Activated naive CD4-positive, alpha-beta T cell treated with anti-CD3 and anti-CD28 coated beads, Interleukin-2, amount 10 ng/mL, durations not matched to agents 7 days and 5 days (primary cell): ENCODE measurements around the gene AHNAK2.
A peak's percentile ranks its signal among the peaks of the same experiment; 100 is the strongest.
"Not testable (repeated sequence)": the region's sequence is repeated elsewhere in the genome, so short reads cannot be mapped to it uniquely, and the experiment has no call there.

Experiments used
- CTCF ChIA-PET: fragments of 350-600 bp; sonication (Branson Sonifier 250); formaldehyde crosslinking; loops from one replicate; lab custom pipeline; 2021; ENCODE audit warnings: antibody characterized with exemption; lab: Charles Lee
- DNase-seq: peaks from one replicate; pipeline ENCODE4 v3.0.0-alpha.2; 2020
- H3K27ac Mint-ChIP-seq: one replicate; pipeline ENCODE4 v1.8.0; 2021; ENCODE audit warnings: mild to moderate bottlenecking, moderate library complexity, mixed read lengths
- H3K27me3 Mint-ChIP-seq: one replicate; pipeline ENCODE4 v1.8.0; 2021; ENCODE audit warnings: mild to moderate bottlenecking, mixed read lengths
- H3K36me3 Mint-ChIP-seq: one replicate; pipeline ENCODE4 v1.8.0; 2021; ENCODE audit warnings: mixed read lengths
- H3K4me1 Mint-ChIP-seq: one replicate; pipeline ENCODE4 v1.8.0; 2021; ENCODE audit warnings: mixed read lengths
- H3K4me3 Mint-ChIP-seq: one replicate; pipeline ENCODE4 v1.8.0; 2021; ENCODE audit warnings: mild to moderate bottlenecking, moderate library complexity, mixed read lengths
- H3K9me3 Mint-ChIP-seq: one replicate; pipeline ENCODE4 v1.8.0; 2021; ENCODE audit warnings: mixed read lengths

Gene AHNAK2

GRCh38 chr14:104944436-104945205 is 33.6 kb downstream of the AHNAK2 start:
- DNase-seq, H3K27ac Mint-ChIP-seq, H3K36me3 Mint-ChIP-seq, CTCF ChIA-PET, H3K9me3 Mint-ChIP-seq, H3K4me1 Mint-ChIP-seq, H3K4me3 Mint-ChIP-seq: not testable (repeated sequence)
- peaks cover 16% of the 10 kb centered on the region for H3K27me3 Mint-ChIP-seq

GRCh38 chr14:104944016-104944308 is 34.2 kb downstream of the AHNAK2 start:
- H3K27ac Mint-ChIP-seq, DNase-seq, CTCF ChIA-PET: not testable (repeated sequence)

GRCh38 chr14:104943216-104944015 is 34.8 kb downstream of the AHNAK2 start:
- H3K9me3 Mint-ChIP-seq, DNase-seq, H3K36me3 Mint-ChIP-seq, H3K4me3 Mint-ChIP-seq, CTCF ChIA-PET, H3K4me1 Mint-ChIP-seq, H3K27ac Mint-ChIP-seq: not testable (repeated sequence)
- H3K27me3 Mint-ChIP-seq: peaks cover 28% of the 10 kb centered on the region

More at GRCh38 chr14:104944016-104944308, 34.2 kb downstream of the AHNAK2 start:
- H3K27me3 Mint-ChIP-seq: peaks cover 23% of the 10 kb centered on the region
- not testable (repeated sequence) for H3K4me3 Mint-ChIP-seq, H3K9me3 Mint-ChIP-seq, H3K36me3 Mint-ChIP-seq, H3K4me1 Mint-ChIP-seq

- H3K4me3 Mint-ChIP-seq: no peak overlapping the region
- H3K4me1 Mint-ChIP-seq: no peaks in the 10 kb centered on the region
- no peak for DNase-seq
- no peaks in the 10 kb centered on the region for H3K9me3 Mint-ChIP-seq
- no peak overlapping the region for H3K27ac Mint-ChIP-seq
- CTCF ChIA-PET: no interaction called here
- H3K36me3 Mint-ChIP-seq: no peaks in the 10 kb centered on the region
- peaks cover 37% of the 10 kb centered on the region for H3K27me3 Mint-ChIP-seq
Measured at GRCh38 chr14:104942586-104942985, 35.6 kb downstream of the AHNAK2 start.

- DNase-seq: no peak
- Mint-ChIP-seq H3K27ac (no peak overlapping the region), H3K9me3 (no peaks in the 10 kb centered on the region), H3K4me1 (no peaks in the 10 kb centered on the region), H3K4me3 (no peak overlapping the region), H3K27me3 (peaks cover 43% of the 10 kb centered on the region), H3K36me3 (no peaks in the 10 kb centered on the region)
- CTCF ChIA-PET: no interaction called here
Measured at GRCh38 chr14:104941508-104942365, 36.4 kb downstream of the AHNAK2 start.

- no peaks in the 10 kb centered on the region for H3K9me3 Mint-ChIP-seq
- no peak overlapping the region for H3K27ac Mint-ChIP-seq
- peaks cover 54% of the 10 kb centered on the region for H3K27me3 Mint-ChIP-seq
- no peaks in the 10 kb centered on the region for H3K36me3 Mint-ChIP-seq
- H3K4me1 Mint-ChIP-seq: no peaks in the 10 kb centered on the region
- no peak overlapping the region for H3K4me3 Mint-ChIP-seq
- CTCF ChIA-PET: no interaction called here
- peak; percentile 15 for DNase-seq
Measured at GRCh38 chr14:104940526-104941150, 37.5 kb downstream of the AHNAK2 start.

GRCh38 chr14:104939666-104940410 is 38.3 kb downstream of the AHNAK2 start:
- H3K9me3 Mint-ChIP-seq: no peaks in the 10 kb centered on the region
- no peak overlapping the region for H3K27ac Mint-ChIP-seq
- H3K27me3 Mint-ChIP-seq: peaks cover 60% of the 10 kb centered on the region
- no peaks in the 10 kb centered on the region for H3K4me1 Mint-ChIP-seq
- DNase-seq: peak; percentile 10
- H3K36me3 Mint-ChIP-seq: no peaks in the 10 kb centered on the region
- CTCF ChIA-PET: no interaction called here
- H3K4me3 Mint-ChIP-seq: no peak overlapping the region

- Mint-ChIP-seq H3K27me3 (peaks cover 69% of the 10 kb centered on the region), H3K4me1 (peaks cover 3% of the 10 kb centered on the region), H3K4me3 (no peak overlapping the region), H3K36me3 (no peaks in the 10 kb centered on the region), H3K27ac (no peak overlapping the region), H3K9me3 (no peaks in the 10 kb centered on the region)
- DNase-seq: no peak
- CTCF ChIA-PET: no interaction called here
Measured at GRCh38 chr14:104938960-104939359, 39.2 kb downstream of the AHNAK2 start.

GRCh38 chr14:104938436-104938835 is 39.7 kb downstream of the AHNAK2 start:
- DNase-seq: peak; percentile 15
- Mint-ChIP-seq H3K36me3 (no peaks in the 10 kb centered on the region), H3K27me3 (peaks cover 70% of the 10 kb centered on the region), H3K4me1 (peaks cover 3% of the 10 kb centered on the region), H3K4me3 (no peak overlapping the region), H3K27ac (no peak overlapping the region), H3K9me3 (no peaks in the 10 kb centered on the region)
- CTCF ChIA-PET: no interaction called here

- H3K9me3 Mint-ChIP-seq: no peaks in the 10 kb centered on the region
- peaks cover 70% of the 10 kb centered on the region for H3K27me3 Mint-ChIP-seq
- H3K27ac Mint-ChIP-seq: no peak overlapping the region
- no peak overlapping the region for H3K4me3 Mint-ChIP-seq
- H3K36me3 Mint-ChIP-seq: no peaks in the 10 kb centered on the region
- H3K4me1 Mint-ChIP-seq: peaks cover 3% of the 10 kb centered on the region
- CTCF ChIA-PET: interaction anchor here (0.9 kb wide), 1 partner anchor 27 kb away, joined by 3 read pairs; no protein-coding TSS in a partner anchor
- DNase-seq: peak; percentile 7
Measured at GRCh38 chr14:104937694-104938365, 40.3 kb downstream of the AHNAK2 start.

- peaks cover 3% of the 10 kb centered on the region for H3K4me1 Mint-ChIP-seq
- DNase-seq: peak; percentile 3
- no peak overlapping the region for H3K4me3 Mint-ChIP-seq
- H3K27me3 Mint-ChIP-seq: peaks cover 76% of the 10 kb centered on the region
- no peaks in the 10 kb centered on the region for H3K36me3 Mint-ChIP-seq
- CTCF ChIA-PET: interaction anchor here (0.9 kb wide), 1 partner anchor 28 kb away, joined by 3 read pairs; no protein-coding TSS in a partner anchor
- H3K27ac Mint-ChIP-seq: no peak overlapping the region
- H3K9me3 Mint-ChIP-seq: no peaks in the 10 kb centered on the region
Measured at GRCh38 chr14:104937161-104937560, 41.0 kb downstream of the AHNAK2 start.

- no peaks in the 10 kb centered on the region for H3K9me3 Mint-ChIP-seq
- CTCF ChIA-PET: interaction anchor here (1.5 to 2.5 kb wide), 2 partner anchors 10 to 38 kb away, joined by 4 to 6 read pairs; no protein-coding TSS in a partner anchor
- no peak overlapping the region for H3K27ac Mint-ChIP-seq
- peak; percentile 11 for DNase-seq
- no peak overlapping the region for H3K4me3 Mint-ChIP-seq
- H3K36me3 Mint-ChIP-seq: no peaks in the 10 kb centered on the region
- peaks cover 3% of the 10 kb centered on the region for H3K4me1 Mint-ChIP-seq
- peaks cover 78% of the 10 kb centered on the region for H3K27me3 Mint-ChIP-seq
Measured at GRCh38 chr14:104936361-104937155, 41.6 kb downstream of the AHNAK2 start.
